Measurements from ENCODE around the gene ACYP2. TPM values are rescaled to one million over a fixed set of nuclear protein-coding genes. Genes with fewer than 3 reads are reported as not detected.

The ACYP2 gene
- total and polyA plus RNA-seq, 12 donors: 36.9 to 101 (median 53.1) TPM

- 62 to 72% (median 68%) methylated on average over 4 of the region's 4 CpGs for WGBS, 4 donors
Measured at GRCh38 chr2:54233832-54234649, 118.6 kb downstream of the ACYP2 start.

DNA sequence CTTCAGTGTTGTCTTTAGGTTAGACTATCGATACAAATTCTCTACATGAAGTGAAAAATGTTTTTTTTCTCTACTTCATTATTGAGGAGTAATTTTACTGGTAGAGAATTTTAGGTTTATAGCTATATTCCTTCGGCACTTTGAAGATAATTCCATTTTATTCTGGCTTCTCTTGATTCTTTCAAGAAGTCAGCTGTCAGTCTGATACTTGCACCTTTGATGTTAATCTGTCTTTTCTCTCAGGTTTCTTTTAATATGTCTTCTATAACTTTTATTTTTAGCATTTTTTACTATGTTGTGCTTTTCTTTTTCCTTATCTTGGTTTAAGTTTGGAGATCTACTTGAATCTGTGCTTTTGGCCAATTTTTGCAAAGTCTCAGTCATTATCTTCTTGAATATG lies 122.0 kb downstream of the ACYP2 start:
- no peaks in the 10 kb centered on the region for H3K36me3 ChIP-seq (replicated peaks in 1 of 2)

More at GRCh38 chr2:54233832-54234649, 118.6 kb downstream of the ACYP2 start:
- no peaks in the 10 kb centered on the region for H3K36me3 ChIP-seq (replicated peaks in 1 of 2)
- H3K4me1 ChIP-seq (replicated peaks in 1 of 2): peaks cover 0 to 5% of the 10 kb centered on the region in 2 donors
- no peaks in the 10 kb centered on the region for H3K9me3 ChIP-seq (replicated peaks in 1 of 3)
- no peak overlapping the region for H3K4me3 ChIP-seq
- no peak overlapping the region for H3K27ac ChIP-seq
- intact Hi-C loops (cut with DNase I): no loop called here
- no peaks in the 10 kb centered on the region for H3K27me3 ChIP-seq
- TF ChIP-seq CTCF (IDR thresholded peaks at IDR 0.05) (no peak), POLR2A (IDR thresholded peaks at IDR 0.05) (no peak)
- DNase-seq: no peak

DNA sequence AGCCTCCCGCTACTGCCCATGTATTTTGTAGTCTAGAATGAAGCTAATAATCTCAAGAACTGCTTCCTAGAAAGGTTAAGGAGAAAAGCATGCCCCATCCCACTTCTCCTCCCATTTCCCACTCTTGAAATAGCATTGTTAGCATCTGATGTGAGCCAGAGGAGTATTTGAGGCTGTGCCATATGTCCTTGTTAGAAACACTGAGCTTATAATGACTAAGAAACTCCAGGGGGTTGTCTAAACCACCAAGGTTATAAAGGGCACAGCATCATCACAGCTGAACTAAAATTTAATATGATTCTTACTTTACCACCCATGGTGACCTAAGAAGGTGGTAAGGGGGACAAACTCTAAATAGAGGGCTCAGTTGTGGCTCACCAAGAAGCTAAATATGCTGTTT lies 124.0 kb downstream of the ACYP2 start:
- Histone ChIP-seq H3K27me3 (no peaks in the 10 kb centered on the region), H3K9me3 (replicated peaks in 1 of 3) (no peaks in the 10 kb centered on the region), H3K27ac (no peak overlapping the region), H3K36me3 (replicated peaks in 1 of 2) (no peaks in the 10 kb centered on the region), H3K4me1 (replicated peaks in 1 of 2) (no peaks in the 10 kb centered on the region), H3K4me3 (no peak overlapping the region)
- DNase-seq: no peak
- TF ChIP-seq CTCF (IDR thresholded peaks at IDR 0.05): no peak
- no peak for TF ChIP-seq POLR2A (IDR thresholded peaks at IDR 0.05)
- WGBS, 4 donors: 97 to 100% (median 100%) methylated on average over 1 of the region's 1 CpG
- intact Hi-C loops (cut with DNase I): no loop called here

More for the DNA sequence above, 122.0 kb downstream of the ACYP2 start:
- no peaks in the 10 kb centered on the region for H3K4me1 ChIP-seq (replicated peaks in 1 of 2)
- no peak overlapping the region for H3K4me3 ChIP-seq
- TF ChIP-seq CTCF (IDR thresholded peaks at IDR 0.05): no peak
- no peak for TF ChIP-seq POLR2A (IDR thresholded peaks at IDR 0.05)
- H3K9me3 ChIP-seq (replicated peaks in 1 of 3): no peaks in the 10 kb centered on the region
- no peaks in the 10 kb centered on the region for H3K27me3 ChIP-seq
- 98 to 99% (median 98%) methylated on average over 2 of the region's 2 CpGs for WGBS, 4 donors
- intact Hi-C loops (cut with DNase I): no loop called here
- H3K27ac ChIP-seq: no peak overlapping the region
- DNase-seq: no peak

DNA sequence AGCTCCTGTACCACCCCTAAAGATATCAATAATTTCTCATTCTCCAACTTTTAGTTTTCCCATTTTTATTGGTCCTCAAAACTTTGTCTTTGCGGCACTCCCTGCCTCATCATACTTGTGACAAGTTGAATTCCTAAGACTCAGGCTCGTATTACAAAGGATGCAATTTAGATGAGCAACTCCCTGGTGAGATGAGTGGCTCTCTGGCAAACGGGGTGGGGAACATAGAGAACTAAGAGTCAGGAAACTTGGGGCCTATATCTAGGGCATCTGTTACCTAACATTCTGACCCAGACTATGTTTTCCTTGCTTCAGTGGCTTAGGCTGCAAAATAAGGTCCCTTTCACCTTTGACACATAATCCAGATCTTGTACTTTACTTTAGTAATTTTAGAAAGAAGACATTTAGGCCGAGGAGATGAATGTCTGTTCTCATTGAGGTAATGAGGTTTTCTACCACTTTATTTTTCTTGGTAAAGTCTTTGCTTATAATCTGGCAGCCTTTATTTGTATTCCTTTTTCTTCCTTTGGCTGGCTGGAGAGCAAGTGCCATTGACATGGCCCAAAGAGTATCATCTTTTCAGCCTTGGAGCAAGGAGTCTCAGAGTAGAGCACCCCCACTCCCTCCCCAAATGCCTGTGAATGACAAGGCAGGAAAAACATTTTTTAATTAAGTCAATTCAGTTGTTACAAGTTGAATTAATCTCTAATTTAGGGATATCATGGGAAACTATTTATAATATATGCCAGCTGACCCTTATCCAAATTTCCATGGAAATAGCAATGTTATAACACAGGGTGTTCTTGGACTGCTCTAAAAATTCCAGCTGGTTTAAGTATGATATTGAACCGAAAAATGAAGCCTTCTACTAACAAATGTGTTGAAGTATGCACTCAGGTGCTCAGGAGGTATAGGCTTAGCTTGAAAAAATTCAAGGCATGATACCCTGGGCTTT lies 125.4 kb downstream of the ACYP2 start:
- TF ChIP-seq POLR2A (IDR thresholded peaks at IDR 0.05): no peak
- no peak for TF ChIP-seq CTCF (IDR thresholded peaks at IDR 0.05)
- 61 to 74% (median 70%) methylated on average over 5 of the region's 5 CpGs for WGBS, 4 donors
- DNase-seq: no peak

More for the DNA sequence above, 125.4 kb downstream of the ACYP2 start:
- intact Hi-C loops (cut with DNase I): no loop called here
- Histone ChIP-seq H3K4me3 (no peak overlapping the region), H3K9me3 (replicated peaks in 1 of 3) (no peaks in the 10 kb centered on the region), H3K4me1 (replicated peaks in 1 of 2) (no peaks in the 10 kb centered on the region), H3K27ac (peak overlapping the region in 2 of 5 donors; percentile 10 to 15), H3K36me3 (replicated peaks in 1 of 2) (no peaks in the 10 kb centered on the region), H3K27me3 (no peaks in the 10 kb centered on the region)
